Liver (tissue), 9 donors: ENCODE results near the gene CFAP100. TPM values are rescaled to one million over a fixed set of nuclear protein-coding genes. Genes with fewer than 3 reads are reported as not detected.

Experiments used
- DNase-seq: peaks from one replicate; pipeline ENCODE4 v3.0.0-alpha.2; 2017; ENCODE audit warnings: low spot score
- H3K27ac ChIP-seq, 2 donors: one replicate each; pipeline ENCODE4 v1.7.0; 2013; ENCODE audit warnings: inconsistent platforms in 2 of 2, low read length in 2 of 2, control low read depth in 1 of 2, low read depth in 1 of 2, mild to moderate bottlenecking in 1 of 2
- H3K27me3 ChIP-seq, 4 donors: one replicate each; pipeline versions ENCODE4 v1.6.1 to v1.7.0; 2013; ENCODE audit warnings: low read length in 3 of 4, inconsistent platforms in 1 of 4, mild to moderate bottlenecking in 1 of 4, moderate library complexity in 1 of 4; ENCODE audit not compliant: control insufficient read depth in 4 of 4, insufficient read depth in 4 of 4
- H3K36me3 ChIP-seq, 4 donors: one replicate each; pipeline versions ENCODE4 v1.6.1 to v1.7.0; 2013; ENCODE audit warnings: low read length in 3 of 4, mild to moderate bottlenecking in 3 of 4, low read depth in 1 of 4, moderate library complexity in 1 of 4; ENCODE audit not compliant: control insufficient read depth in 4 of 4, insufficient read depth in 3 of 4
- H3K4me1 ChIP-seq, 4 donors: one replicate each; pipeline versions ENCODE4 v1.6.1 to v1.7.0; 2013; ENCODE audit warnings: low read length in 3 of 4, mild to moderate bottlenecking in 3 of 4, moderate library complexity in 1 of 4; ENCODE audit not compliant: control insufficient read depth in 4 of 4, insufficient read depth in 4 of 4
- H3K4me3 ChIP-seq, 3 donors: one replicate each; pipeline versions ENCODE4 v1.6.1 to v1.7.0; 2013; ENCODE audit warnings: low read length in 3 of 3, control low read depth in 1 of 3, low read depth in 1 of 3, mild to moderate bottlenecking in 1 of 3
- H3K9ac ChIP-seq, 2 donors: one replicate each; pipeline ENCODE4 v1.7.0; 2013; ENCODE audit warnings: low read length in 2 of 2, mild to moderate bottlenecking in 2 of 2, moderate library complexity in 2 of 2, control low read depth in 1 of 2, low read depth in 1 of 2
- H3K9me3 ChIP-seq, 4 donors: one replicate each; pipeline versions ENCODE4 v1.6.1 to v1.7.0; 2013; ENCODE audit warnings: low read length in 3 of 4; ENCODE audit not compliant: control insufficient read depth in 4 of 4
- CTCF ChIP-seq: fragments of 150-350 bp; IDR thresholded peaks from 2 replicates; pipeline ENCODE4 v1.5.1; 2017; ENCODE audit warnings: improper control_type of control experiment, low read depth, low read length; ENCODE audit not compliant: missing input control
- EGR1 ChIP-seq, 2 donors: IDR thresholded peaks; 2 replicates each; pipeline ENCODE4 v1.6.1; 2016 to 2018; ENCODE audit warnings: antibody characterized with exemption in 2 of 2, low read depth in 2 of 2
- FOXA2 ChIP-seq: IDR thresholded peaks from 2 replicates; pipeline ENCODE4 v1.6.1; 2016; ENCODE audit warnings: antibody characterized with exemption
- GABPA ChIP-seq, 2 donors: IDR thresholded peaks in 1 of 2; conservative IDR thresholded peaks in 1 of 2; 2 replicates each; pipeline ENCODE4 v1.6.1; 2016; ENCODE audit warnings: antibody characterized with exemption in 2 of 2, mild to moderate bottlenecking in 1 of 2, moderate library complexity in 1 of 2
- HNF4A ChIP-seq, 2 donors: conservative IDR thresholded peaks; 2 replicates each; pipeline ENCODE4 v1.6.1; 2016; ENCODE audit warnings: antibody characterized with exemption in 2 of 2, mild to moderate bottlenecking in 2 of 2
- HNF4G ChIP-seq: IDR thresholded peaks from 2 replicates; pipeline ENCODE4 v1.6.1; 2016; ENCODE audit warnings: antibody characterized with exemption
- JUND ChIP-seq, 2 donors: IDR thresholded peaks; 2 replicates each; pipeline ENCODE4 v1.6.1; 2016; ENCODE audit warnings: antibody characterized with exemption in 2 of 2
- MAX ChIP-seq: IDR thresholded peaks from 2 replicates; pipeline ENCODE4 v1.6.1; 2016; ENCODE audit warnings: antibody characterized with exemption
- NR2F2 ChIP-seq: IDR thresholded peaks from 2 replicates; pipeline ENCODE4 v1.6.1; 2016; ENCODE audit warnings: antibody characterized with exemption
- RAD21 ChIP-seq, 2 donors: IDR thresholded peaks; 2 replicates each; pipeline ENCODE4 v1.6.1; 2016; ENCODE audit warnings: antibody characterized with exemption in 2 of 2, mild to moderate bottlenecking in 2 of 2
- REST ChIP-seq: IDR thresholded peaks from 2 replicates; pipeline ENCODE4 v1.6.1; 2016; ENCODE audit warnings: antibody characterized with exemption, mild to moderate bottlenecking
- RXRA ChIP-seq, 2 donors: IDR thresholded peaks; 2 replicates each; pipeline ENCODE4 v1.6.1; 2017 to 2018; ENCODE audit warnings: antibody characterized with exemption in 2 of 2, mild to moderate bottlenecking in 1 of 2
- SP1 ChIP-seq: IDR thresholded peaks from 2 replicates; pipeline ENCODE4 v1.6.1; 2018; ENCODE audit warnings: antibody characterized with exemption, mild to moderate bottlenecking
- TAF1 ChIP-seq: conservative IDR thresholded peaks from 2 replicates; pipeline ENCODE4 v1.6.1; 2016; ENCODE audit warnings: antibody characterized with exemption, mild to moderate bottlenecking
- YY1 ChIP-seq: IDR thresholded peaks from 2 replicates; pipeline ENCODE4 v1.6.1; 2016; ENCODE audit warnings: antibody characterized with exemption, mild to moderate bottlenecking
- ZBTB33 ChIP-seq: IDR thresholded peaks from 2 replicates; pipeline ENCODE4 v1.6.1; 2016; ENCODE audit warnings: antibody characterized with exemption
- WGBS: extraction: QIAGEN DNeasy Blood & Tissue Kit; methylation state at CpG from one replicate; pipeline ENCODE4 v1.1.7; 2013; 5-methylcytosine and 5-hydroxymethylcytosine counted together
- polyA plus RNA-seq, 2 donors: library from polyadenylated mRNA; stranded (reverse) in 1 of 2; unstranded in 1 of 2; fragments of 200-250 nt in 1 of 2; fragments of >200 nt in 1 of 2; fragmentation: Nextera tagmentation in 1 of 2; extraction: Ambion mirVana in 1 of 2; gene quantifications; one replicate each; pipeline versions ENCODE4 v1.2.1 to v1.2.3, GENCODE V29; 2013 to 2015
- total RNA-seq, 2 donors: library from RNA; depleted of rRNA; stranded (reverse); fragments of >200 nt; gene quantifications; one replicate each; pipeline ENCODE4 v1.2.3, GENCODE V29; 2014
- donor health status: healthy.
- donor health status: healthy.
- donor health status: healthy.
- donor health status: healthy.
- donor health status: healthy.

The CFAP100 gene
- total and polyA plus RNA-seq, 4 donors, result not detected

- peaks cover 12 to 55% (median 45%) of the 10 kb centered on the region in 4 donors for H3K4me1 ChIP-seq
- TF ChIP-seq ZBTB33 (no peak), TAF1 (no peak), SP1 (no peak), GABPA (IDR thresholded peaks at IDR 0.05 in 1 of 2, conservative IDR thresholded peaks at IDR 0.05 in 1 of 2) (no peak), RAD21 (IDR thresholded peaks at IDR 0.05) (no peak), REST (no peak), EGR1 (IDR thresholded peaks at IDR 0.05; ENCODE audit: low read depth in 2 of 2) (no peak), CTCF (no peak), JUND (IDR thresholded peaks at IDR 0.05) (no peak), HNF4A (conservative IDR thresholded peaks at IDR 0.05) (no peak), NR2F2 (no peak), RXRA (IDR thresholded peaks at IDR 0.05) (no peak)
- no peak for DNase-seq
- H3K27ac ChIP-seq, result peak overlapping the region; percentile 52 to 92
- H3K9me3 ChIP-seq, result no peaks in the 10 kb centered on the region
- no peak overlapping the region for H3K9ac ChIP-seq
- 42% methylated on average over 9 of the region's 9 CpGs for WGBS
- peaks cover 8 to 40% (median 31%) of the 10 kb centered on the region in 4 donors for H3K36me3 ChIP-seq
- H3K27me3 ChIP-seq, result no peaks in the 10 kb centered on the region
- H3K4me3 ChIP-seq, result no peak overlapping the region
Observed at GRCh38 chr3:126459763-126460127, 65.0 kb downstream of the CFAP100 start.

GRCh38 chr3:126460381-126460780 lies 65.7 kb downstream of the CFAP100 start:
- H3K27ac ChIP-seq, result peak overlapping the region; percentile 52 to 92
- no peak overlapping the region for H3K4me3 ChIP-seq
- H3K36me3 ChIP-seq, result peaks cover 12 to 46% (median 34%) of the 10 kb centered on the region in 4 donors
- no peak overlapping the region for H3K9ac ChIP-seq
- H3K9me3 ChIP-seq, result no peaks in the 10 kb centered on the region
- TF ChIP-seq CTCF (no peak), MAX (no peak), HNF4A (conservative IDR thresholded peaks at IDR 0.05) (no peak), TAF1 (no peak), HNF4G (no peak), YY1 (no peak), FOXA2 (no peak), SP1 (no peak), NR2F2 (no peak), JUND (IDR thresholded peaks at IDR 0.05) (no peak), GABPA (IDR thresholded peaks at IDR 0.05 in 1 of 2, conservative IDR thresholded peaks at IDR 0.05 in 1 of 2) (no peak)
- H3K4me1 ChIP-seq, result peaks cover 18 to 62% (median 50%) of the 10 kb centered on the region in 4 donors
- WGBS, result 85% methylated on average over 7 of the region's 7 CpGs
- H3K27me3 ChIP-seq, result no peaks in the 10 kb centered on the region
- no peak for DNase-seq
